SIG-M5 treated with dmso at 0.1 percent for 504 hours (cell line): ENCODE measurements around the gene TTLL8.
A peak's percentile ranks its signal among the peaks of the same experiment; 100 is the strongest.

Experiments
- DNase-seq: peaks from one replicate; lab custom pipeline; 2025; ENCODE audit not compliant: unreplicated experiment; lab: John Stamatoyannopoulos, UW

The TTLL8 gene

DNA sequence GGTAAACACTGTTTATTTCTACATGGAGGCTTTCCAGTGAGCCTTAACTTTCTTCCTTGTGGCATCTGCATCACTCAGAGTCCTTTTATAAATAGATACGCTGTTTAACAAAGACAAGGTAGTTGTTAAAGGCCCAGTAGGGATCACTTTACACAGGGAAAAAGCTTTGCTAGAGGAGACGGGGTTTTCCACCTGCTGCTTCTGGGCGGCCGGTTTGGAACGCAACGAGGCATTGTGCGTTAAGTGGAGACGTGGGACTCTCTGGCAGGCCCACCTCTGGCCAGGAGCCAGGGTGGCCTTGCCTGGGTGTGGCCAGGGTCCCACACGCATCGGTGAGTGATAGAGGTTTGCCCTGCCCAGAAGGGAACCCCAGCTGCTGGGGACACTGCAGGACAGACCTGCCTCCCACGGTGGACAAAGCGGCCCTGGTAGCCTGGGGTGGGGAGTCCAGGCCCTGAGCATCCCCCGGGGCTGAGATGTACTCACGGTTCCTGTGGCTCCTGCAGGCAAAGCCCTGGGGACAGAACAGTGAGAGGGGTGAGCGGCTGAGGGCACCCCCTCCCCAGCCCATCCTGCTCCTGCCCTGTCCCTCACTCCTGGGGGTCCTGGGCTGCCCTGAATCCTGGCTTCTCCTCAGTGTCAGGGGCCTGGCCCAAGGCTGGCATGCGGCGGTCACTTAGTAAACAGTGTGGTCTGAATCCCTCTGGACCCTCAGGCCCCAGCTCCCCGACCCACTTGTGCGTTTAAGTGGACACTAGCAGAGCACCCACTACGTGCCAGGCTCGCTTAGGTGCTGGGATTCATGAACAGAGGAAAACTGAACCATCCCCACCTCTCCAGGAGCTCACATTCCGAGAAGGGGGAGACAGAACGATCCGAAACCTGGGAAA, 49.7 kb downstream of the TTLL8 start:
- no peak for DNase-seq

DNA sequence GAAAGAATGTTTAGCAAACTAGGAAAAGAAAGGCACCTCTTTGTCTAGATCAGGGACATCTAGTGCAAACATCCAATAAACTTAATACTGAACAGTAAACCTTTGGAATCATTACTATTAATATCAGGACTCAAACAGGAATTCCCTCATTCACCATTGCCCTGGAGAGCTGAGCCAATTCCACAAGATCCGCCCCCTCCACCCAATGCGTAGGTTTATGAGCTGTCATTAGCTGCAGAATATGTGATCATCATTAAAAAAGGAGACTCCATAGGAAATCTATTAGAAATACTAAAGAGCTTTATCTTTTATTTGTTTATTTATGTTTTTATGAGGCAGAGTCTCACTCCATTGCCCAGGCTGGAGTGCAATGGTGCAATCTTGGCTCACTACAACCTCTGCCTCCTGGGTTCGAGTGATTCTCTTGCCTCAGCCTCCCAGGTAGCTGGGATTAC, 51.0 kb downstream of the TTLL8 start:
- DNase-seq, result no peak

DNA sequence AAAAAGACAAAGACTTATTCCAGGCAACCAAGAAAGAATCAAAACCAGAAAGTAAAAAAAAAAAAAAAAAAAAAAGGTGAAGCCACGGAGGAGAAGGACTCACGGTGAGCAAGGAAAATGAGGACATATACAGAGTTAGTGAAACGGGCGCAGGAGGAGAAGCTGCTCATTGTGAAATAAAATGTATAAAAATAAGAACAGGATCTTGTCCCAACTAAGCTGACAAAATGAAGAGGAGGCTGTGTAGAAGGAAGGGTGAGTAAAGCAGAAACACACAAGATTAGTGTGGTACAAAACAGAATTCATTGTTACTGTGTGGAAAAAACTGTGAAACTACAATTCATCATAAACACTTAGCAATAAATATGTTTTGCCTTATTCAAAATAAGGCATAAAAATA, 53.2 kb downstream of the TTLL8 start:
- peak; percentile 76 for DNase-seq

DNA sequence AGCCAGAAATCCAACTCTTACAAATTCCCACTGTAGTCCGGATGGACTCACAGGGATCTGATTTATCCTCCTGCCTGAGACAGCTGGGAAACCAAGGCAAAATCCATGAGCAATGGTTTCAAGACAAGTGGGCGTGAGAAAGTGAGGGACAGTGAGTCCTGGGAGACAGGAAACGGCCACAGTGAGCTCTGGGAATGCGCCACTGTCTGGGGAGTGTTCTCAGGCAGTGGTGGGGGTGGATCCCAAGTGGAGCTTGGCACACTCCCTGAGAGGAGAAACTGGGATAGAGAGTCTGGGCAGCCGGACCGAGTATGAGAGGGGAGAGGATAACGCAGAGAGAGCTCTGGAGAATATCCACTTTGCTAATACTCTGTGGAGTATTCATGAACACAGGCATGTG, 55.3 kb downstream of the TTLL8 start:
- DNase-seq, result no peak

DNA sequence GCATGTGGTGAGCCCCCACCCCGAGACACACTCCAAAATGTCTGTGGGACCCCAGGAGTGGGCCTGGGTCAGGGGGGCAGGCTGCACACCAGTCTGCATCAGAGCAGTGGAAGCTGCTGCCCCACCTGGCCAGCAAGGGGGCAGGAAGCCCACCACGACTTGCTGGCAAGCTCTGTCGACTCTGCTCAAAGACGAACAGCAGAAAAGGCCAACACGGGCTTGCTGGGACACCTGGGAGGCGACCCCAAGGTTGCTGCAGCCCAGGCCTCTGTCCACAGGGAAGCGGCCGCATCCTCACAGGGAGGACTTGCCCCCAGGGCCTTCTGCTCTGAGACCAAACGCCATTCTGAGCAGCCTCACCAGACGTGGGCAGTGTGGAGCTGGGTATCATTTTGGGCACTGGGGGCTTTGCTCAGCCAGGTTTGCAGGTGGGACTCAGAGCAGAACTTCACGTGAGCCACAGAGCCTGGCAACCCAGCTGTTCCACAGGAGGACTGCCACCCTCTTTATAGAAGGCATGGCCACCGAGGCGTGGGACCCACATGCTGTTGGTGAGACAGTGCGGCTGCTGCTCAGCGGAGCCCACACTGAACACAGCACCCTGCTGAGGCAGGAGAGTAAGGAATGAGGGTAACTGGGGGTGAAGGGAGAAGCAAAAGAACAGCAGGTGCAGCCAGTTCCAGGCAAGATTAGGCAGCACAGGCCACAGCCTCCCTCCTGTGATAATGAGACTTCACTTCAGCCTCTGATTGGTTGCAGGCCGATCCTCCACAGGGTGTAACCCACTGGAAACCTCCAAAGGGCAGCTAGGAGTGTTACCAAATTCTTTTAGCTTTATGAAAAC, 56.5 kb downstream of the TTLL8 start:
- DNase-seq, result no peak

DNA sequence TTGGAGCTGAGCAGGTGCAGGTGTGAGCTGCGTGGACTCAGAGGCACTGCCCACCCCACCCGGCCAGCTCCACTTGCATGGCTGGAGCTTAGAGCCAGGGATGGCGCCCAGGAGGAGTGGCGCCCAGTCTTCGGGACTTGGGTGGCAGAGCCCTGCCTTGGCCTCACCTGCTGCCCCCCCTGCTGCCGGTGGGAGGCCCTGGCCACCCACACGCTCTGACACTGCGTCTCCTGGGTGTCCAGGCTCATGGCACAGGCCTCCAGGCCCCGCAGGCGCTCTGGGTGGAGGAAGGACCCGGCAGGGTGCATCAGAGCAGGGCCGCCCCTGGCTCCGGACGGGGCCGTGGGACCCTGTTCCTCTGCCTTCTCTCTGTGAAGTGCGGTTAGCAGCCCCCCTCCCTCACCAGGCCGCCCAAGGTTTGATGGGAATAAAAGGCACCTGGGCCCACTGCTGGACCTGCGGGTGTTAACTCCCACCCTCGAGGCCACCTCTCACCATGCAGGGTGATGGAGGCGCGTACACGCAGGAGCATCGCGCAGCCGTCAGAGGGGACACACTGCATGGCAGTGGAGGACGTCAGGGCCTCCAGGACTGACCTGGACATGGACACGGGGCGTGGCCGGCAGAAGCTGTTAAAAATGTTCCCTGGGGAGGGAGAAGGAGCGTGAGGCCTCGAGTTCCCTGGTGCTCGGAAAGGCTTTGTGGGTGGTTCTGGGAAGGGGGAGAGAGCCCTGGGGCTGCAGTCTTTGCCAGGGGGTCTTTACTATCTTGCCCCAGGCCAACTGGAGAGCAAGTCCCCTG, 57.3 kb downstream of the TTLL8 start:
- DNase-seq, result no peak

DNA sequence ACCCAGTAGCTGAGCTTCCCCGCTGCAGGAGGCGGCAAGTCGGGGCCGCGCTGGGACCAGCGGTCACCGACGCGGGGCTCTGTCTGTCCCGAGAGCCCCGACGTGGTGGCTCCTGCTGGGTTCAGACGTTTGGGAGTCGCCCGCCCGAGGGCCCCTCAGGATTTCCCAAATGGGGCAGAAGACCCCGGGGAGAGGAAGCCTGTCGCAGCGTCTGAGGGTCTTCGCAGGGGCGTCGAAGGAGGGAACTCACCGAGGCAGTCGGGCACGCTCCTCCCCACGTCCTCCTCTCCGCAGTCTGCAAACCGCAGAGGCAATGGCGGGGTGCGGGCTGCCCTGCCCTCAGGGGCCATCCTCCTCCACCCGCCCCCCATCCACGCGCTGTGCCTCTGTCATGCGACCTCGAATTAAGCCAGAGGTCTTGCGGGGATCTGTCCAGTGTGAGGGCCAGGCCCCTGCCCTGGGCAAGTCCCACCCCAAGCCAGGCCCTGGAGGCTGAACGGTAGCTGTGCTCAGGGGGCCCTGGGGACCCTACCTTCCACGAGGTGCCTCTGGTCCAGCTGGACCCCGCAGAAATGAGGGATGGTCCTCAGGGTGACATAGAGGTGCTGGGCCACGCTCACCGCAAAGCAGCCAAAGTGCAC, 58.0 kb downstream of the TTLL8 start:
- DNase-seq, result no peak

DNA sequence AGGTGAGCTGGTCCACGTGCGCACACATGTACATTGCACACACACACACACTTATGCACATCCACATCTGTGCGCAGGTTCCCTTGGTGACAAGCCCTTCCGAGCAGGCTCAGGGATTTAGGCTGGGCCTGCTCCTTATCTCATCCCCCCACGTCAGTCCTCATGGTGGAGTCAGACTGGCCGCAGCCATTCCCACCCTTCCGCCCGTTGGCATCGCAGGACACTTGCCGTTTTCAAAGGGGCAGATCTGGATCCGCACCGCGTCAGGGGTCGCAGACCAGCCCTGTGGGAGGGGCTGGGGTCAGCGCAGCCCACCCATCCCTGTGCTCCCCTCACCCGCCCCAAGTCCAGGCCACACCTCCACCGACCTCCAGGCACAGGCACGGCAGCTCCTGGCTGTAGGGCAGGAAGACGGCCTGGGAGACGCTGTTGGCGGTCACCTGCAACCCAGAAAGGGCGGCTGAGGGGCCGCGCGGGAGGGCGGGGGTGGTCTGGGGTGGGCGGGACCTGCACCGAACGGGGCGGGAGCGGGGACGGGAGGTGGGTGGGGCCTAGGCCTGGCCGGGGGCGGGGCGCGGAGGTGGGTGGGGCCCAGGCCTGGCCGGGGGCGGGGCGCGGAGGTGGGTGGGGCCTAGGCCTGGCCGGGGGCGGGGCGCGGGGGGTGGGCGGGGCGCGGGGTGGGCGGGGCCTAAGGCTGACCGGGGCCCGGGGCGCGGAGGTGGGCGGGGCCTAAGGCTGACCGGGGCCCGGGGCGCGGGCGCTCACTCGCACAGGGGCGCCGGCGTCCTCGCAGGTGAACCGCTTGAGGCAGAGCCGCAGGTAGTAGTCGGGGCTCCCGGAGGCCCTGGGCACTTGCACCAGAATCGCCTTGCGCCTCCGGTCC, 58.8 kb downstream of the TTLL8 start:
- no peak for DNase-seq

DNA sequence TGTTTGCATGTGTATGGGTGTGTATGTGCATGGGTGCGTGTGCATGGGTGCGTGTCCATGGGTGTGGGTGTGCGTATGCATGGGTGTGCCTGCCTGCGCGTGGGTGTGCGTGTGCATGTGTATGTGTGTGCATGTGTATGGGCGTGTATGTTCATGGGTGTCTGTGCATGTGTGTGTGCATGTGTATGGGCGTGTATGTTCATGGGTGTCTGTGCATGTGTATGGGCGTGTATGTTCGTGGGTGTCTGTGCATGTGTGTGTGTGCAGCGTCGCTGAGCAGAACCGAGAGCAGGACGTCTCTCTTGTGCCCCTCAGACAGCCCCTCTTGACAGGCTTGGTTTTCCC, 59.4 kb downstream of the TTLL8 start:
- DNase-seq, result no peak

DNA sequence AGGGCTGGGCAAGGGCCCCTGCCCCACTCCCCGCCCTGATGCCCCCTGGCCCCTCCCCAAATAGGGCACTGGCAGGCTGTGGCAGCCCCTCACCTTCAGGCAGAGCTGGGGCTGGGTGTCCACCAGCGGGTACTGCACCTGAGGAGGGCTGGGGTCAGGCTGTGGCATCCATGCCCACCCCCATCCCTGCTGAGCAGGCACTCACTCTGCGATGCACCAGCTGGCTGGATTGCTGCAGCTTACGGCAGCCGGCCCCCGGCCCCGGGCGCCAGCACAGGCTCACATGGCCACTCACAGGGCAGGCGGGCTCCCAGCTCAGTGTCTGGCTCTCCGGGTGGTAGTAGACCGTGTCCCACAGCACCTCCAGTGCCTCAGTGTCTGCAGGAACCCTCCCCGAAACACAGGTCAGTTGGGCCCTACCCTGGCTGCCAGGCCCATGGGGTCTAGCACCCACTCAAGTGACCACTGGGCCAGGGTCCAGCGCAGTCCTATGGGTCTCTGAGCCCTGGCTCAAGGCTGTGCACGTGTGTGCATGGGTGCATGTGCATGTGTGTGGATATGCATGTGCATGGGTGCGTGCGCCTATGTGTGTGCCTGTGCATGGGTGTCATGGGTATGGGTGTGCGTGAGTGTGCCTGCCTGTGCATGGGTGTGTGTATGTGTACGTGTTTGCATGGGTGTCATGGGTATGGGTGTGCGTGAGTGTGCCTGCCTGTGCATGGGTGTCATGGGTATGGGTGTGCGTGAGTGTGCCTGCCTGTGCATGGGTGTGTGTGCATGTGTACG, 60.0 kb downstream of the TTLL8 start:
- DNase-seq, result no peak

DNA sequence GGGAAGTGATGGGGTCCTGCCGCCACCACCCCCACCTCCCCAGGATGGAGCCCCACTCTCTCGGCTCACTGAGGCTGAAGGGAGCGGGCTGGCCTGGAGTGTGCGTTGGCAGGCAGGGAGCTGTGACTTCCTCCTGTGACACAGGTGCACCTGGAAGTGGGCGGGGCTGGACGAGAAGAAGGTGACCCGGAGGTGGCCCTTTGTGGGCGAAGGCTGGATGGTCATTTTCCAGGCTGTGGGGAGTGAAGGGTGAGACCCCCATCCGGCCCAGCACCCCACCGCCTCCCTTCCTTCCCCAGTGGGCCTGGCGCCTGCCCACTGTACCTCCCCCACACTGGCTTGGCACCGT, 60.9 kb downstream of the TTLL8 start:
- DNase-seq, result no peak

DNA sequence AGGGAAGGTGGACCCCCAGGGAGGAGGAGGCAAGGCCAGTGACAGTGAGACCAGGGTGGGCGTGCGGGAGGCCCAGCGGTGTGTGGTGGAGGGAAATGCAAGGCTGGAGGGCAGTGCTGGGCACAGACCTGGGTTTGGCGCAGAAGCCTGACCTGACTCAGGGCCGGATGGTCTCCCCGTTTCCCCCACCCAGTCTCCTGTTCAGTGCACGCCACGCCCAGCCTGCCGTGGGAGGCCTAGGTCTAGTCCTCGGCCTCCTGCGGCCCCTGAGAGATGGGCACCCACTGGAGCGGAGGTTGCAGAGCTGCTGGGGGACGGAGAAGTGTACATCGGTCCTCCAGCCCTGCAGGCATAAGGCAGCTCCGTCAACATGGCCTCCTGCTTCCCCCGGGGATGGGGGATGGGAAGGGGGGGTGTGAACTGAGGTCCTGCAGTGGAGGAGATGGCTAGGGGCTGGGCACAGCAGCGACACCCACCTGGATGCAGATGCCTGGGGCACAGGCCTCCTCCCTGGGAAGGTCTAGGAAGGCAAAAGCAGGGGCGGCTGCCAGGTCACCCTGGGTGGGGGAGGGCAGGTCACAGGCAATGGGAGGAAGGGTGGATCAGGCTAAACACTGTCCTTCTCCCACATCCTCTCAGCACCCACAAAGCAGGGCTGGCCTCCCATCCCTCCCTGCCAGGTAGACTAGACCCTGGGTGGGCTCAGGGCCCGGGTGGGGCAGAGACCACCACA, 61.4 kb downstream of the TTLL8 start:
- DNase-seq, result no peak

DNA sequence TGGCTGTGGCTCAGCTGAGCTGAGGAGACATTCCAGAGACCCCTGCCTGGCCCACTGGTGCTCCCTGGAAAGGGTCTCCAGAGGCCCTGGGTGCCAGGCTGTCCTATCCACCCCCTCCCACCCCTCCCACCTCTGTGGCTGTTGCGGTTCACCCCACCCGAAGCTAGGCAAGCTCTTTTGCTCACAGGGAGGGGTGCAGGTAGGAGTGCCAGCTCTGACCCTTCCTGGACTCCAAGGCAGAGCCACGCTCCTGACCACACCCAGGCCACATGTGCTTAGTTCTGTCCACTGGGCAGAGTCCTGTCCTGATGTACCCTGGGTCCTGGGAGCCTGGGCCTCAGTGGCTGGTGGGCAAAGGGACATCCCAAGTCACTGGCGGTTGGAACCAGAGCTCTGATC, 62.0 kb downstream of the TTLL8 start:
- DNase-seq, result no peak

DNA sequence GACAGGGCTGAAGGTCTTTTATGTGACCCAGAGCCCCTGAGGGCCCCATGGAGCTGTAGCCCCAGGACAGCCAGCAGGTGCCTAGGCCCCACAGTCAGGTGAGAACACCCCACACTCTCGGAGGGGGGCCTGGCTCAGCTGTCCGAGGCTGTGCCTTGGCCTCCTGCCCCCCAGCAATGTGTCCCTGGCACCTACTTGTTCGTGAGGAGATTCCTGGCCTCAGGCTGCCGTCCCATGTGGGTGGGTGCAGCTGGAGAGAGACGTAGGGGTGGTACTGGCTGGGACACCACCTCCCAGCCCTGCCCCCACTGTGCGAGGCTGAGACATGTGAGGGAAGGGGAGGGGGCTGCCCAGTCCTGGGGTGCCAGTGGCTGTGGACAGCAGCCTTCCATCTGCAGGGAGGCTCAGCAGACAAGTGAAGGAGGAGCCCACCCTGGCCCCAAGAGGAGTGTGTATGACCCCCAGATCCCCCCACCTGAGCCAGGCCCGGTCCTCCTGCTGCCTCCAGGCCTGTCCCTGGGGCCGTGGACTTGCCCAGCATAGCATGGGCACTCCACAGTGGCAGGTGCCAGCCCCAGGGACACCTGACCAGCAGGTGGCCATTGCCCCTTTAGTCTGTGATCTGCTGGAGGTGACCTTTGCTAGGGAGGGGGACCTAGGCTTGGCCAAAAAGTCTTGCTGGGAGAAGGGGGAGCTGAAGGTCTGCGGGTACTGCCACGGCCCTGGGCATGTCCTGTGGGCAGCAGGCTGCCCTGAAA, 62.6 kb downstream of the TTLL8 start:
- no peak for DNase-seq

DNA sequence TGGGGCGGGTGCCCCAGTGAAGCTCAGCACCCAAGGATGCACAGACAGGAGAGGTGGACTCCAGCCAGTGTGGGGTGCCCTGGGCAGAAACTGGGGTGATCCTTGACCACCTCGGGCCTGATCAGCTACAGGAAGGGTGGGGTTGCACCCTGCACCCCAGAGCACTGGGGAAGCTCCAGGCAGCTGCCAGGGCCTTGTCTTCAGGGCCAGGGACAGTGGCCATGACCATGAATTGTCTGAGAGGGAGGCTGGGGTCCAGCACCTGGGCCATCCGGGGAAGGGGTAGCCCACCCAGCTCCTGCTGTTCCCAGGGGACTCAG, 63.1 kb downstream of the TTLL8 start:
- DNase-seq, result no peak

DNA sequence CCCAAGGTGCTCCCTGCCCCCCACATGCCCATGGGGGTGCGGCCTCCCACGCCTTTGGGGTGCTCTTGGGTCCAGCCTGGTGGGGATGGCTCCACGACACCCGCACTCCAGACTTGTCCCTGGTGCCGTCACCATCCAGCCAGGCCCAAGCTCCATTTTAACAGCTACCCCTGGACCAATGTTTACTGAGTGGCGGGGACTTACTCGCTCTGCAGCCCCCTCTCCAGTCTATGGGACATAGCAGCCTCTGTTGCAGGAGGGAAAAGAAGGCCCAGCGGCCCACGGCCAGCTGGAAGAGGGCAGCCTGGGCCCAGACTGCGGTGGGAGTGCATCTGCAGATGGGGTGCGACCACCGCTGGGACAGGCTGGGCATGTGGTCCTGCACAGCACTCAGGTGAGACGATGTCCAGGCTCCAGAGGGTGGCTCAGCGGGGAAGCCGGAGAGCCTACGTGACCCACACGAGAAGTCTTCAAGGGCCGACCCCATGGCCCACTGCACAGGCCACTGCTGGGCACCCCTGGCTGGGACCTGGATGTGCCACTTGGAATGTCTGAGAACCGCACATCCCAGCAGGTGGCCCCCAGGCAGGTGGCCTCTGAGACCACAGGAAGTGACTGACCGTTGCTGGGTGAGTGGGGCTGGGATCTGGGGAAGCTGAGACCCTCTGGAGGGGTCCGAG, 63.6 kb downstream of the TTLL8 start:
- no peak for DNase-seq

DNA sequence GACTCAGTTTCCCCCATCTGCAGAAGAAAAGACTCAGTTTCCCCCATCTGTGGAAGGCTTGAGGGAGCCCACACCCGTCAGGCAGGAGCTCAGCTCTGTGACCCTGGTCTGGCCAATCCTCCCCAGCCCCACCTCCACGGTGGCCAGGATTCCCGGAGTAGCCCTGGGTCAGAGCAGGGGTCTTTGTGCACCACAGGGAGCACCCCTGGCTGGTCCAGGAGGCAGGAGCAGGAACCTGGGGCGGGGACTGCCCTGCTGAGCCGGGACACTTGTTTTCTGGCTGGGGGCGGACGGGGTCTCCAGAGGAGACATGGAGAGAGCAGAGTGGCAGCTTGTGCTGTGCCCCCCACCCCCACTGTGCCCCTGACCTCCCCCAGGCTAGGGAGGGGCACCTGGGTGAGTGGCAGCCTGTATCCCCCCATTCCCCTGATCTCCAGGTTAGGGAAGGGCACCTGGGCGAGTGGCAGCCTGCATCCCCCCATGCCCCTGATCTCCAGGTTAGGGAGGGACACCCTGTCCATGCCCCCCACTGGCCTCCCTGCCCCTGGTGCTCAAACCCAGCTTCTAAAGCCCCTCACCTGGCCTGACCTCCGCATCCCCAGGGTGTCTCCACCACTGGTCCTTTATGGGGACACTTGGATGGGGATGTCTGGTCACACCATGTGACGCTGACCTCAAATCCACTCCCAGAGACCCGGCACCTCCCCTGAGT, 64.3 kb downstream of the TTLL8 start:
- DNase-seq, result no peak
